HG03520 (cell line): ENCODE measurements around the gene PARP9.

Experiments
- ATAC-seq: cut with Tn5 transposase; IDR thresholded peaks from one replicate; pipeline ENCODE4 v1.9.1; 2021; ENCODE audit warnings: mild to moderate bottlenecking, moderate library complexity; ENCODE audit not compliant: unreplicated experiment

The PARP9 gene

DNA sequence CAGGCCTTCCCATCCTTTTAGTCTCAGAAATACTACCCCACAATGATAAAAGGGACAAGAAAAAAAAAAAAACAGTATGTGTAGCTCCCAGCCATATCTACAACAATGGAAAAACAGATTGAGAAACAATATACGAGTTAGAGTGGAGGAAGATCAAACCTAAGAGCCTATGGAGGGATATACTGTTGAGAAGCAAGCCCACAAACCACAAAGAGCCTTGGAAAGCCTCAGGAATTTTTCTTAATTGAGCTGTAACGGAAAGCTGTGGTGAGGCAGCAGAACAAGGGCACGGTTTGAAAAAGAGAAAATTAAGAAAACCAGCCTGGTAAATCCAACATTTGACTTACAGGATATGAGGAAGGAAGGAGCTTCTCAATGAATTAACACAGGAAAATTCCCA, 70.8 kb downstream of the PARP9 start:
- no peak for ATAC-seq

DNA sequence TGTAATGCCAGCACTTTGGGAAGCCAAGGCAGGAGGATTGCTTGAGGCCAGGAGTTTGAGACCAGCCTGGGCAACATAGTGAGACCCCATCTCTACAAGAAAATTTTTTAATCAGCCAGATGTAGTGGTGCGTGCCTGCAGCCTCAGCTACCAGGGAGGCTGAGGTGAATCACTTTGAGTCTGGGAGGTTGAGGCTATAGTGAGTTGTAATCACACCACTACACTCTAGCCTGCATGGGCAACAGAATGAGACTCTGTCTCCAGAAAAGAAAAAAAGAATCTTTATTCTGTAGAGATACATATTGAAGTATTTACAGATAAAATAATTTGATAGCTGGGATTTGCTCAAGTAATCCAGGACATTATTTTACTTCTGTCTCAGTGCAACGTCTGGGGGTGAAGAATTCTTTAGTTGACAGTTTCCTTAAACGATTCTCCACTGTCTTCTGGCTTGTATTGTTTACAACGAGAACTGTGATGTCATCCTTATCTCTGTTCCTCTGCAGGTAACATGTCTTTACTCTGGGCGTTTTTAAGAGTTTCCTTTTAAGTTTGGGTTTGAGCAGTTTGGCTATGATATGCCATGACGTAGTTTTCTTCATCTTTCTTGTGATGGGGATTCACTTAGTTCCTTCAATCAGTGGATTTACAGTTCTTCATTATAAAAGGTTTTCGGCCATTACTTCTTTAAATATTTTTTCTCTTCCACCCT, 75.7 kb downstream of the PARP9 start:
- no peak for ATAC-seq

DNA sequence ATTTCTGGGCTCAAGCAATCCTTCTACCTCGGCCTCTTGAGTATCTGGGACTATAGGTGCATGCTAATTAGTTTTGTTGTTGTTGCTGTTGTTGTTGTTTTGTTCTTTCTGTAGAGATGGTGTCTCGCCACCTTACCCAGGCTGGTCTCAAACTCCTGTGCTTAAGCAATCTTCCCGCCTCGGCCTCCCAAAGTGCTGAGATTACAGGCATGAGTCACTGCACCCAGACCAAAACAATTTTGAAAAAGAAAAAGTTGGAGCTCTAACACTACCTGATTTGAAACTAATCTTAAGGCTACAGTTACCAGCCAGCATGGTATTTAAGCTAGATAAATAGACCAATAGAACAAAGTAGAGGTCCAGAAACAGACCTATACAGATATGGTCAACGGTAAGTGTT, 79.1 kb downstream of the PARP9 start:
- no peak for ATAC-seq

DNA sequence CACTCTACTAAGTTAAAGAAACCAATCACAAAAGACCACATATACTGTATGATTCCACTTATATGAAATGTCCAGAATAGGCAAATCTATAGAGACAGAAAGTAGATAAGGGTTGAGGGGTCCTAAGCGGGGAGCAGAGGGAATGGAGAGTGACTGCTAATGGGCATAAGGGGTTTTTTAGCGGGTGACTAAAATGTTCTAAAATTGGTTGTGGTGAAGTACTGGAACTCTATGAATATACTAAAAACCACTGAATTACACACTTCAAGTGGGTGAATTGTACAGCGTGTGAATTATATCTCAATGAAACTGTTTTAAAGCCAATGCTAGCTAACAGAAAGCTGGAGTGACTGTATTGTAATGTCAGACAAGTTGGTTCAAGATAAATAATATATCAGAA, 82.7 kb downstream of the PARP9 start:
- ATAC-seq = no peak
